ENCODE results near the gene ALG14. TPM values are rescaled to one million over a fixed set of nuclear protein-coding genes. Genes with fewer than 3 reads are reported as not detected.

ALG14 gene
- total RNA-seq, 1 donor from 2014 or later, result 0.74 TPM

- no peak for DNase-seq (ENCODE audit: extremely low spot score in 2 of 2)
- H3K36me3 ChIP-seq, result no peaks in the 10 kb centered on the region
- intact Hi-C loops (cut with DNase I), result no loop called here
- no peaks in the 10 kb centered on the region for H3K9me3 ChIP-seq
- H3K4me3 ChIP-seq, result no peak overlapping the region
- peaks cover 55% of the 10 kb centered on the region for H3K4me1 ChIP-seq
- TF ChIP-seq POLR2AphosphoS5 (IDR thresholded peaks at IDR 0.05; ENCODE audit: insufficient read depth in 1 of 2, low read depth in 1 of 2) (no peak), CTCF (IDR thresholded peaks at IDR 0.05) (no peak), POLR2A (IDR thresholded peaks at IDR 0.05) (no peak)
- no peaks in the 10 kb centered on the region for H3K27me3 ChIP-seq
- H3K27ac ChIP-seq, result no peak overlapping the region
These were observed 120.2 kb downstream of the ALG14 start for GRCh38 chr1:94952539-94952938.

GRCh38 chr1:94951509-94952208, 121.1 kb downstream of the ALG14 start:
- Histone ChIP-seq H3K9me3 (no peaks in the 10 kb centered on the region), H3K27ac (peak overlapping the region; percentile 4), H3K4me1 (peaks cover 54% of the 10 kb centered on the region), H3K27me3 (no peaks in the 10 kb centered on the region), H3K36me3 (no peaks in the 10 kb centered on the region), H3K4me3 (no peak overlapping the region)
- DNase-seq (ENCODE audit: extremely low spot score in 2 of 2), result no peak
- TF ChIP-seq POLR2A (IDR thresholded peaks at IDR 0.05) (no peak), POLR2AphosphoS5 (IDR thresholded peaks at IDR 0.05; ENCODE audit: insufficient read depth in 1 of 2, low read depth in 1 of 2) (peak in 1 of 2 donors; percentile 47), CTCF (IDR thresholded peaks at IDR 0.05) (no peak)
- intact Hi-C loops (cut with DNase I), result no loop called here

GRCh38 chr1:94951046-94951445, 121.7 kb downstream of the ALG14 start:
- peaks cover 48% of the 10 kb centered on the region for H3K4me1 ChIP-seq

GRCh38 chr1:94949681-94950661, 122.8 kb downstream of the ALG14 start:
- intact Hi-C loops (cut with DNase I), result no loop called here
- TF ChIP-seq POLR2AphosphoS5 (IDR thresholded peaks at IDR 0.05; ENCODE audit: insufficient read depth in 1 of 2, low read depth in 1 of 2), result no peak
- TF ChIP-seq CTCF (IDR thresholded peaks at IDR 0.05), result no peak
- TF ChIP-seq POLR2A (IDR thresholded peaks at IDR 0.05), result no peak
- Histone ChIP-seq H3K9me3 (no peaks in the 10 kb centered on the region), H3K4me3 (no peak overlapping the region), H3K36me3 (no peaks in the 10 kb centered on the region), H3K4me1 (peaks cover 37% of the 10 kb centered on the region), H3K27ac (no peak overlapping the region), H3K27me3 (no peaks in the 10 kb centered on the region)
- no peak for DNase-seq (ENCODE audit: extremely low spot score in 2 of 2)

More at GRCh38 chr1:94951046-94951445, 121.7 kb downstream of the ALG14 start:
- peak overlapping the region; percentile 4 for H3K27ac ChIP-seq
- no peak for TF ChIP-seq CTCF (IDR thresholded peaks at IDR 0.05)
- TF ChIP-seq POLR2AphosphoS5 (IDR thresholded peaks at IDR 0.05; ENCODE audit: insufficient read depth in 1 of 2, low read depth in 1 of 2), result no peak
- TF ChIP-seq POLR2A (IDR thresholded peaks at IDR 0.05), result no peak
- no peak overlapping the region for H3K4me3 ChIP-seq
- no peaks in the 10 kb centered on the region for H3K9me3 ChIP-seq
- DNase-seq (ENCODE audit: extremely low spot score in 2 of 2), result no peak
- intact Hi-C loops (cut with DNase I), result no loop called here
- no peaks in the 10 kb centered on the region for H3K36me3 ChIP-seq
- no peaks in the 10 kb centered on the region for H3K27me3 ChIP-seq
